Measurements from ENCODE around the gene E4F1. TPM values are rescaled to one million over a fixed set of nuclear protein-coding genes. Genes with fewer than 3 reads are reported as not detected.
"Not testable (repeated sequence)": the region's sequence is repeated elsewhere in the genome, so short reads cannot be mapped to it uniquely, and the experiment has no call there.

Gene E4F1
- polyA plus RNA-seq, 3 donors, result 4.9 to 50.9 (median 5.8) TPM

- H3K27me3 Mint-ChIP-seq (ENCODE audit: low read depth in 3 of 3), result peaks cover 0 to 1% (median 0%) of the 10 kb centered on the region in 3 donors
- Histone ChIP-seq H3K4me1 (ENCODE audit: control insufficient read depth in 1 of 2, insufficient read depth in 2 of 2, low read length in 2 of 2) (peaks cover 6% of the 10 kb centered on the region in 2 donors), H3K27ac (ENCODE audit: low read depth in 1 of 2, low read length in 2 of 2) (no peak overlapping the region), H3K9ac (ENCODE audit: insufficient read depth, low read length, poor library complexity, severe bottlenecking) (no peak overlapping the region), H4K20me1 (ENCODE audit: insufficient read depth, low read length) (peaks cover 52% of the 10 kb centered on the region), H3K36me3 (replicated peaks in 1 of 2; ENCODE audit: control insufficient read depth in 1 of 2, insufficient read depth in 2 of 2, low read length in 2 of 2) (peaks cover 82 to 88% of the 10 kb centered on the region in 2 donors), H3K27me3 (ENCODE audit: control insufficient read depth in 2 of 2, insufficient read depth in 2 of 2, low read length in 2 of 2) (no peaks in the 10 kb centered on the region), H3K9me3 (replicated peaks in 1 of 2; ENCODE audit: control insufficient read depth in 1 of 2, insufficient read depth in 1 of 2, low read length in 2 of 2) (no peaks in the 10 kb centered on the region), H3K79me2 (ENCODE audit: insufficient read depth, low read length) (peaks cover 18% of the 10 kb centered on the region), H3K4me3 (replicated peaks in 1 of 3; ENCODE audit: low read depth in 2 of 3, low read length in 3 of 3) (no peak overlapping the region), H3K4me2 (replicated peaks; ENCODE audit: extremely low read depth, low read length, poor library complexity, severe bottlenecking) (no peak overlapping the region), H2AFZ (ENCODE audit: insufficient read depth, low read depth, low read length, poor library complexity, severe bottlenecking) (no peak overlapping the region)
- H3K36me3 Mint-ChIP-seq, result peaks cover 68 to 89% of the 10 kb centered on the region in 2 donors
- no peak for TF ChIP-seq CTCF (IDR thresholded peaks at IDR 0.05)
- intact Hi-C loops (cut with micrococcal nuclease), result loop anchor here in 1 of 2 donors (10.0 kb wide), 1 partner anchor 252 kb away; the partner anchor contains the start of gene ZNF598
- H3K9me3 Mint-ChIP-seq, result no peaks in the 10 kb centered on the region
- H3K27ac Mint-ChIP-seq, result peak overlapping the region in 4 of 7 donors; percentile 44 to 80 (median 62)
- no peak overlapping the region for H3K4me3 Mint-ChIP-seq
- H3K4me1 Mint-ChIP-seq, result peaks cover 4% of the 10 kb centered on the region
- no peak for DNase-seq
- 100% methylated on average over 6 of the region's 12 CpGs for WGBS (ENCODE audit: insufficient coverage)
Measured at GRCh38 chr16:2256531-2257140, 33.2 kb downstream of the E4F1 start.

- H2AFZ ChIP-seq (ENCODE audit: insufficient read depth, low read depth, low read length, poor library complexity, severe bottlenecking), result no peak overlapping the region
- no peak for TF ChIP-seq CTCF (IDR thresholded peaks at IDR 0.05)
- no peaks in the 10 kb centered on the region for H3K4me1 ChIP-seq (ENCODE audit: control insufficient read depth in 1 of 2, insufficient read depth in 2 of 2, low read length in 2 of 2)
- peaks cover 93 to 99% of the 10 kb centered on the region in 2 donors for H3K36me3 ChIP-seq (replicated peaks in 1 of 2; ENCODE audit: control insufficient read depth in 1 of 2, insufficient read depth in 2 of 2, low read length in 2 of 2)
- H3K4me3 Mint-ChIP-seq, result no peak overlapping the region
- no peak overlapping the region for H3K4me2 ChIP-seq (replicated peaks; ENCODE audit: extremely low read depth, low read length, poor library complexity, severe bottlenecking)
- peaks cover 24% of the 10 kb centered on the region for H3K79me2 ChIP-seq (ENCODE audit: insufficient read depth, low read length)
- no peaks in the 10 kb centered on the region for H3K9me3 ChIP-seq (replicated peaks in 1 of 2; ENCODE audit: control insufficient read depth in 1 of 2, insufficient read depth in 1 of 2, low read length in 2 of 2)
- no peaks in the 10 kb centered on the region for H3K9me3 Mint-ChIP-seq
- no peak overlapping the region for H3K9ac ChIP-seq (ENCODE audit: insufficient read depth, low read length, poor library complexity, severe bottlenecking)
- H3K27me3 ChIP-seq (ENCODE audit: control insufficient read depth in 2 of 2, insufficient read depth in 2 of 2, low read length in 2 of 2), result no peaks in the 10 kb centered on the region
- H3K27ac Mint-ChIP-seq, result peak overlapping the region in 2 of 7 donors; percentile 37 to 38
- no peak overlapping the region for H3K27ac ChIP-seq (ENCODE audit: low read depth in 1 of 2, low read length in 2 of 2)
- intact Hi-C loops (cut with micrococcal nuclease), result loop anchor here in 1 of 2 donors (10.0 kb wide), 1 partner anchor 253 kb away; the partner anchor contains the start of gene ZNF598
- no peak overlapping the region for H3K4me3 ChIP-seq (replicated peaks in 1 of 3; ENCODE audit: low read depth in 2 of 3, low read length in 3 of 3)
- no peak for DNase-seq
- H3K27me3 Mint-ChIP-seq (ENCODE audit: low read depth in 3 of 3), result peaks cover 0 to 1% (median 0%) of the 10 kb centered on the region in 3 donors
- WGBS (ENCODE audit: insufficient coverage), result 97% methylated on average over 4 of the region's 6 CpGs
- no peaks in the 10 kb centered on the region for H3K4me1 Mint-ChIP-seq
- H4K20me1 ChIP-seq (ENCODE audit: insufficient read depth, low read length), result peaks cover 58% of the 10 kb centered on the region
- peaks cover 77 to 98% of the 10 kb centered on the region in 2 donors for H3K36me3 Mint-ChIP-seq
Measured at GRCh38 chr16:2257726-2258125, 34.3 kb downstream of the E4F1 start.

- Histone ChIP-seq H3K79me2 (ENCODE audit: insufficient read depth, low read length) (peaks cover 32% of the 10 kb centered on the region), H4K20me1 (ENCODE audit: insufficient read depth, low read length) (peaks cover 66% of the 10 kb centered on the region), H3K36me3 (replicated peaks in 1 of 2; ENCODE audit: control insufficient read depth in 1 of 2, insufficient read depth in 2 of 2, low read length in 2 of 2) (peaks cover 93 to 99% of the 10 kb centered on the region in 2 donors)
- not testable (repeated sequence) for H3K4me1 ChIP-seq (ENCODE audit: control insufficient read depth in 1 of 2, insufficient read depth in 2 of 2, low read length in 2 of 2); H3K9me3 Mint-ChIP-seq; H3K9me3 ChIP-seq (replicated peaks in 1 of 2; ENCODE audit: control insufficient read depth in 1 of 2, insufficient read depth in 1 of 2, low read length in 2 of 2); H3K4me3 ChIP-seq (replicated peaks in 1 of 3; ENCODE audit: low read depth in 2 of 3, low read length in 3 of 3); H3K27ac ChIP-seq (ENCODE audit: low read depth in 1 of 2, low read length in 2 of 2); DNase-seq; H3K4me1 Mint-ChIP-seq; H3K4me2 ChIP-seq (replicated peaks; ENCODE audit: extremely low read depth, low read length, poor library complexity, severe bottlenecking); H3K9ac ChIP-seq (ENCODE audit: insufficient read depth, low read length, poor library complexity, severe bottlenecking); H3K27me3 ChIP-seq (ENCODE audit: control insufficient read depth in 2 of 2, insufficient read depth in 2 of 2, low read length in 2 of 2); H3K27me3 Mint-ChIP-seq (ENCODE audit: low read depth in 3 of 3); H3K4me3 Mint-ChIP-seq; H2AFZ ChIP-seq (ENCODE audit: insufficient read depth, low read depth, low read length, poor library complexity, severe bottlenecking)
- intact Hi-C loops (cut with micrococcal nuclease), result loop anchor here in 1 of 2 donors (10.0 kb wide), 1 partner anchor 254 kb away; the partner anchor contains the start of gene ZNF598
- 100% methylated on average over 3 of the region's 7 CpGs for WGBS (ENCODE audit: insufficient coverage)
- Mint-ChIP-seq H3K27ac (peak overlapping the region in 3 of 7 donors; percentile 13 to 69 (median 14)), H3K36me3 (peaks cover 76 to 98% of the 10 kb centered on the region in 2 donors)
Measured at GRCh38 chr16:2258530-2258929, 35.1 kb downstream of the E4F1 start.
